GM12874 (cell line): ENCODE measurements around the gene CALN1.

Source experiments
- TF ChIP-seq, protein P1 (sequence below): IDR thresholded peaks from 2 replicates; pipeline ENCODE4 v1.5.1; 2011; ENCODE audit warnings: low read depth, mild to moderate bottlenecking, control low read depth, low read length, moderate library complexity; ENCODE audit not compliant: insufficient read depth

CALN1 gene

DNA sequence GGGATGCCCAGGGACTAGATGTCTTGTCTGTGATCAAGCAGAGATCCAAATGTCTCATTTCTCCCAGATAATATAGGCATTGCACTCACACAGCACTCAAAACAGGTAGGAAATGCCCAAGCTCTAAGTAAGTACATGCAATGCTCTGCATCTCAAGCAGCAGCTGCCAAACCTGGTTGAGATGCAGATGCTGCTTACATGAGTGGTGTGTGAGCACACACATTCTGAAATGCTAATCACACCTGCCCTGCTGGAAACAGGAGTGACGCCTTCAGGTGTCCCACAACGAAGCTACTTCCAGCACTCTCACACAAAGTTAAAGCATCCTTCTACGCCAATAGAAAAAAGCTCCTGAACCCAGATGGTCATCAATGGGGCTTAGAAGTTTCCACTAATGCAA, 132.9 kb downstream of the CALN1 start:
- TF ChIP-seq, protein P1, sequence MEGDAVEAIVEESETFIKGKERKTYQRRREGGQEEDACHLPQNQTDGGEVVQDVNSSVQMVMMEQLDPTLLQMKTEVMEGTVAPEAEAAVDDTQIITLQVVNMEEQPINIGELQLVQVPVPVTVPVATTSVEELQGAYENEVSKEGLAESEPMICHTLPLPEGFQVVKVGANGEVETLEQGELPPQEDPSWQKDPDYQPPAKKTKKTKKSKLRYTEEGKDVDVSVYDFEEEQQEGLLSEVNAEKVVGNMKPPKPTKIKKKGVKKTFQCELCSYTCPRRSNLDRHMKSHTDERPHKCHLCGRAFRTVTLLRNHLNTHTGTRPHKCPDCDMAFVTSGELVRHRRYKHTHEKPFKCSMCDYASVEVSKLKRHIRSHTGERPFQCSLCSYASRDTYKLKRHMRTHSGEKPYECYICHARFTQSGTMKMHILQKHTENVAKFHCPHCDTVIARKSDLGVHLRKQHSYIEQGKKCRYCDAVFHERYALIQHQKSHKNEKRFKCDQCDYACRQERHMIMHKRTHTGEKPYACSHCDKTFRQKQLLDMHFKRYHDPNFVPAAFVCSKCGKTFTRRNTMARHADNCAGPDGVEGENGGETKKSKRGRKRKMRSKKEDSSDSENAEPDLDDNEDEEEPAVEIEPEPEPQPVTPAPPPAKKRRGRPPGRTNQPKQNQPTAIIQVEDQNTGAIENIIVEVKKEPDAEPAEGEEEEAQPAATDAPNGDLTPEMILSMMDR = no peak

DNA sequence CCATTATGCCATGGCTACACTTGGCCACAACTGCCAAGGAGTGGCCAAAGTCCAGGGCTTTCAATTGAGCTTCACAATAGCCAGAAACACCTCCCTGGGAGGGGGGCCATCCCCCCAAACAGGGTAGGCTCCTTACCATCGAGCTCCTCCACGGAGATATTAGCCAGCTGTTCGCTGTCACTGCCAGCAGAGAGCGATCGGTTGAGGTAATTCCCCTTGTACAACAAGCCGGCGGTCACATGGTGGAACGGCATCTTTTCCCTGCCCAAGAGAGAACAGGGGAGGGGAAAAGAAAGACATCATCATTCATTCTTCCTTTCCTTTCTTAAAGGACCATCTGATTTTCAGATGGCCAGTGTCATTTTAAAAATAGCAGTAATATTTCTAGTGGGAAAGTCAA, 133.6 kb downstream of the CALN1 start:
- TF ChIP-seq, protein P1 = no peak

DNA sequence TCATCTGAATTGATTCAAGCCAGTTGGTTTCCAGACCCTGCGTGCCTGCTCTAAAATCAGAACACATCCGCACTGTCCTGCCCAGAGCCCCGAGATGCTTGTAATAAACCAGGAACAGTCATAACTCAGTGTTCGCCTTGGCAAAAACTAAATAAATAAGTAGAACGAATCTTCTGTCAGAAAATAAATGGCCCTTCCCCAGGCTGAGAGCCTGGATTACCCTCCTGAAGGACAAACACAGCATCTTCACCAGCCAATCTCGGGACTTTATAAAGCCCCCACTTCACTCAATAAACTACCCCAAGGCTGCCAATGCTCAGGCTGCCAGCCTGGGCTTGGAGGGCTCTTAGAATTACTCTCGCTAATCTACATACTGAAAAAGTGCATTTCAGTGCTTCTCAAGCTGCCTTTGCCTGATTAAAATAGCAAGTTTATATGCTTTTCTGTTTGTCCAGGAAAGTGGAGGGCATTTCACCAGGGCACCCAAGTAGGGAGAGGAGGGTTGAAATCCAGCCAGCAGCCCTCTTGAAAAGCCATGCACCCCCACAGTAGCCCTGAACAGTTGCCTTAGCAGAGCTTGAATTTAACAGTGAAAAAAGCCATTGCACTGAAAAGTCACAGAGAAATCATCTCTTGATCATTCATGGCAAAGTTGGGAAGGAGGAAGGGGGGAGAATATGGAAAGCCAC, 136.6 kb downstream of the CALN1 start:
- TF ChIP-seq, protein P1 = no peak

DNA sequence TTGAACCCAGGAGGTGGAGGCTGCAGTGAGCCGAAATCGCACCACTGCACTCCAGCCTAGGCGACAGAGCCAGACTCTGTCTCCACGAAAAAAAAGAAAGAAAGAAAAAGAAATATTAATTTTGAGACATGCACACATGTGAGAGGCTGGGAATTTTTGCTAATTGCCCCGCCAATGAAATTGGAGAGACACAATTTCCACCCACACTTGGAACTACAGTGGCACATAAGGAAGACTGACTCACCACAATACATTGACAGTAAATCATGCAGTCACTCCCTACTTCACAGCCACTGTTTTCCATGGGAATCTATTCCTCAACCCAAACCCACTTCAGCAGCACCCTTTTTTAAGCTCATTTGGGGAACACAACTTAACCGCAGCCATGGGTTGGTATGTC, 139.7 kb downstream of the CALN1 start:
- TF ChIP-seq, protein P1 = no peak

DNA sequence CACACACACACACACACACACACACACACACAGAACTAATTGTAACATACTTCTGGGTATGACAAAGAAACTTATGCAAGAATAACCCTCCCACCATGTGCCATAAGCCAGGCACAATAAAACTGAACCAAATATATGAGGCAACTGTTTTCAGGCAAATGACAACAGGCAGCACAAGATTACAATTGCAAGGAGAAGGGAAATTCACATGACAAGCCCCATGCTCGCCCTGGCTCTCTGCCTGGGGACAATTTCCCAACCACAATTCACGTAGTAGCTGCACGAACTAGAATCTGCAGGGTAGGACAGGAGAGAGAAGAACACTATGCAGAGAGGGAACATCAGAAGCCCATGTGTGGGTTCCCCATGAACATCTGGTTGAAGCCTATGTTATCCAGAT, 143.3 kb downstream of the CALN1 start:
- TF ChIP-seq, protein P1 = no peak

DNA sequence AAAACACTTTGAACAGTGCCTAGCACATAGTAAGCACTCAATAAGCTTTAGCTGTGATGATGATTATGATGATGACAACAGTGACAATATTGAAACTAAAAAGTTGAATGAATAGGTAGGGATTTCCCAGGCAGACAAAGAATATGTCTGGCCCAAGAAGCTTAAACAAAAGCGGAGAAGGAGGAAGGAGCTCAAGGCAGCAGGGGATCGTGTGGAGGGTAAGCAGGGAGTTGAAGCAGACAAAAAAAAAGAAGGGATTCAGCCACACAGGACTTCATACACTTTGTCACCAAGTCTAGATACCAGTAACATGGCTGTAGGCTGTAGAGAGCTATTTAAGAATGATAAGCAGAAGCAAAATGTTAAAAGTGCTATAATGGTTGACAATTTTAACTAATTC, 144.0 kb downstream of the CALN1 start:
- TF ChIP-seq, protein P1 = no peak

DNA sequence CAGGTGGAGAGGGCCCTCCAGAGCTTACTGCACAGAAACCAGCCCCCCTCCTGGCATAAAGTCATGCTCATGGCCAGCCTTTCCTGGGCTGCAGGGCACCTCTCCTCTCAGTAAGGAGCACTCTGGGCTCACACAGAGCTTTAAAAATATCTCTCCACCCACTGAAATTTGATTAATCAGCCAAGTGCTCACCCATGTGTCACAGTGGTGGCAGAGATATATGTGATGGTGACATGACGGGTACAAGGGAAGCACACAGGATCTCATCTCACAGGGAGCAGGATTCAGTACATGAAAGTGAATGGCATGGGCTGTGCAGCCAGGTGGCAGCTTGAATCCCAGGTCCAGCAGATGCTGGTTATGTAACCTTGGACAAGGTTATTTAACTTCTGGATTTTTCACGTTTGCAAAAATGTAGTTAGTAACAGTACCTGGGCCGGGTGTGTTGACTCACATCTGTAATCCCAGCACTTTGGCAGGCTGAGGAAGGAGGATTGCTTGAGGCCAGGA, 144.8 kb downstream of the CALN1 start:
- TF ChIP-seq, protein P1 = no peak
